Thoracic aorta (tissue), 2 donors: ENCODE measurements around the gene CD79A. TPM values are rescaled to one million over a fixed set of nuclear protein-coding genes. Genes with fewer than 3 reads are reported as not detected.

ENCODE experiments used
- ATAC-seq: fragments of 150-250 bp; one replicate; pipeline ENCODE4 v1.8.0; 2017; ENCODE audit warnings: low read depth; ENCODE audit not compliant: insufficient number of reproducible peaks, low FRiP score
- DNase-seq: peaks from one replicate; pipeline ENCODE4 v3.0.0-alpha.2; 2020; ENCODE audit warnings: low spot score
- H3K27ac ChIP-seq, 2 donors: fragments of 200-600 bp; sonication (generic); 1 replicate in 1 of 2; 2 replicates in 1 of 2; pipeline ENCODE4 v1.5.1; 2016; ENCODE audit warnings: mild to moderate bottlenecking in 2 of 2, moderate library complexity in 2 of 2
- H3K27me3 ChIP-seq: fragments of 200-600 bp; sonication (generic); replicated peaks from 2 replicates; pipeline ENCODE4 v1.6.0; 2016; ENCODE audit warnings: mild to moderate bottlenecking; ENCODE audit not compliant: insufficient read depth
- H3K36me3 ChIP-seq: fragments of 200-600 bp; sonication (generic); one replicate; pipeline ENCODE4 v1.5.1; 2016
- H3K4me1 ChIP-seq, 2 donors: fragments of 200-600 bp; sonication (generic); 1 replicate in 1 of 2; 2 replicates in 1 of 2; pipeline versions ENCODE4 v1.5.1 to v1.6.0; 2016; ENCODE audit warnings: low read depth in 2 of 2, mild to moderate bottlenecking in 1 of 2; ENCODE audit not compliant: control insufficient read depth in 1 of 2
- H3K4me3 ChIP-seq: fragments of 200-600 bp; sonication (generic); 2 replicates; pipeline ENCODE4 v1.5.1; 2016; ENCODE audit warnings: mild to moderate bottlenecking
- H3K9me3 ChIP-seq: fragments of 200-600 bp; sonication (generic); 2 replicates; pipeline ENCODE4 v1.5.1; 2016
- total RNA-seq, 2 donors: library from RNA; depleted of rRNA; stranded (reverse); fragments of >200 nt; gene quantifications; one replicate each; pipeline versions ENCODE4 v1.1.0 to v1.2.3, GENCODE V29; 2016
- TF ChIP-seq, protein P1 (sequence below): fragments of 200-600 bp; sonication (generic); IDR thresholded peaks from one replicate; pipeline ENCODE4 v1.5.1; 2019; ENCODE audit warnings: antibody characterized with exemption

The CD79A gene
- total RNA-seq, 2 donors from 2014 or later = not detected

- Histone ChIP-seq H3K36me3 (peaks cover 5% of the 10 kb centered on the region), H3K27ac (no peak overlapping the region), H3K9me3 (no peaks in the 10 kb centered on the region), H3K4me1 (no peaks in the 10 kb centered on the region), H3K4me3 (no peak overlapping the region), H3K27me3 (peaks cover 14% of the 10 kb centered on the region)
- TF ChIP-seq, protein P1, sequence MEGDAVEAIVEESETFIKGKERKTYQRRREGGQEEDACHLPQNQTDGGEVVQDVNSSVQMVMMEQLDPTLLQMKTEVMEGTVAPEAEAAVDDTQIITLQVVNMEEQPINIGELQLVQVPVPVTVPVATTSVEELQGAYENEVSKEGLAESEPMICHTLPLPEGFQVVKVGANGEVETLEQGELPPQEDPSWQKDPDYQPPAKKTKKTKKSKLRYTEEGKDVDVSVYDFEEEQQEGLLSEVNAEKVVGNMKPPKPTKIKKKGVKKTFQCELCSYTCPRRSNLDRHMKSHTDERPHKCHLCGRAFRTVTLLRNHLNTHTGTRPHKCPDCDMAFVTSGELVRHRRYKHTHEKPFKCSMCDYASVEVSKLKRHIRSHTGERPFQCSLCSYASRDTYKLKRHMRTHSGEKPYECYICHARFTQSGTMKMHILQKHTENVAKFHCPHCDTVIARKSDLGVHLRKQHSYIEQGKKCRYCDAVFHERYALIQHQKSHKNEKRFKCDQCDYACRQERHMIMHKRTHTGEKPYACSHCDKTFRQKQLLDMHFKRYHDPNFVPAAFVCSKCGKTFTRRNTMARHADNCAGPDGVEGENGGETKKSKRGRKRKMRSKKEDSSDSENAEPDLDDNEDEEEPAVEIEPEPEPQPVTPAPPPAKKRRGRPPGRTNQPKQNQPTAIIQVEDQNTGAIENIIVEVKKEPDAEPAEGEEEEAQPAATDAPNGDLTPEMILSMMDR = no peak
- ATAC-seq (no peak), DNase-seq (no peak)
Measured at GRCh38 chr19:41910240-41910991, 33.3 kb downstream of the CD79A start.

DNA sequence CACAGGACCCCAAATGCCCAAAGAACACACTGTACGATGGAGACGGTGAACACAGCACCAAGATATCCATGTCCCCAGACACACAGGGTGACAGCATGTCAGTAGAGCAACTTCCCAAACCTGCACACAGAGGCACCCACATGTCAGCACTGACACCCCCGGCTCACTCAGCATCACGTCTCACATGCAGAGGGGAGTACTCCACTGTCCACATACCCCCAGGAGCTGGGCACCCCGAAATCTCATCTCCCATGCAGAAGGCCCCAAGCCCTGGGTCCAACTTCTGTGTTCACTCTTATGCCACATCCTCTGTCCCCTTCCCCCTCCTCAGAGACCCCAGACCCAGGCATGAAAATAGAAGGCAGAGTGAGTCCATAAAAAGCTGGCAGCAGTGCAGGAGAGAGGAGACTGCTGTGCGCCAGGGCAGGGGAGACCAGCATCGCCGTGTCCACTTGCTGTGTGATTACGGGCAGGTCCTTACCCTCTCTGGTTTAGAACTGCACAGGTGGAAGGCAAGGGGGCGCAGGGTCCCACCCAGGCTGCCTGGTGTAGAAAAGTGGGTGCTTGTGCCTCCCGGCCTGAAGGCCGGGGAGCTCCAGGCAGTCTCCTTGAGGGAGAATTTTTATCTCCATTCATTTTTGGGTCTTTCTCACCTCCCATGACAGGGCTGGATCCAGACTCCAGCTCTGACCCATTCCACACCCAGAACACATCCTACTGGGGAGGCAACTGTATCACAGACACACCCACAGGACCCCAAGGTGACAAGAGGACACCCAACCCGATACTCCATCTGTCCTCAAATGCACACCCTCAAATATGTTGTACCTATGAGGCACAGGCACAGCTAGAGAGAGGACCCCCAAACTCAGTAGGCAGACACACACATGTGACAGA lies 34.2 kb downstream of the CD79A start:
- TF ChIP-seq, protein P1 = no peak
- ATAC-seq (no peak), DNase-seq (no peak)
- H3K36me3 ChIP-seq = no peaks in the 10 kb centered on the region
- no peaks in the 10 kb centered on the region for H3K9me3 ChIP-seq
- no peak overlapping the region for H3K27ac ChIP-seq
- H3K4me3 ChIP-seq = no peak overlapping the region
- no peaks in the 10 kb centered on the region for H3K4me1 ChIP-seq
- H3K27me3 ChIP-seq = peaks cover 19% of the 10 kb centered on the region

DNA sequence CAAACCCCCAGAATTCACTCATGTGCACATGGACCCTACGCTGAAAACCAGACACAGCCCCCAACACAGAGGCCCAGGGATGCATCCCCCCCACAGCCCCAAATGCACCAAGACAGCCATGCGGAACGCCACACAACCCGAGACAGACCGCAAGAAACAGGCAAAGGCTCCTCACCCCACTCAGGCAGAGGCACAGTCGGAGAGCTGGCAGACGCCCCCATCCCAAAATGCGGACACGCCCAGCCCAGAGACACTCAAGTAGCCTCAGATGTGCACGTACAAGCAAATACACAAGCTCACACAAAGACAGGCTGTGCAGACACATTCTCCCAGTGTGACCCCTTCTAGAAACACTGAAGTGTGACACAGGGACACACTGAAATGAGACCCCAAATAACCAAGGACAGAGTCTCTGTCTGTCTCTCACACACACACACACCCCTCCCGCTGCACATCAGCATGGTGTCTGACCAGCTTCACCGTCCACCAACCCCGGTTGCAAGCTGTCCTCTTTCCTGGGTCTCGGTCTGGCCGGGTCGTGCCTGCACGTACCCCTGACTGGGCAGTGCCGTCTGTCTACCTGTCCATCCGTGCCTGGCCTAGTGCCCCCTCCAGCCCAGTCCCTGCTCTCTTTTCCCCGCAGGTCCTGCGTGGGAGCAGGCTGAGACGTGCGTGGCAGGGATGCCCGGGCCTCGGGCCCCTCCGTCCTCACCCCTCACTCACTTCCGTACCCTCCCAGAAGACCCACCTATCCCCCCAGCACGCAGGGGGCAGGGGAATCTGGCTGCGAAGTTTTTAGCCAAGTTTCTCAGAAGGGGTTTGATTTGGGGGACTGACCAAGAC lies 35.0 kb downstream of the CD79A start:
- Histone ChIP-seq H3K27me3 (peaks cover 20% of the 10 kb centered on the region), H3K27ac (no peak overlapping the region), H3K36me3 (no peaks in the 10 kb centered on the region), H3K4me1 (no peaks in the 10 kb centered on the region), H3K4me3 (no peak overlapping the region), H3K9me3 (no peaks in the 10 kb centered on the region)
- TF ChIP-seq, protein P1 = no peak
- ATAC-seq (no peak), DNase-seq (no peak)

DNA sequence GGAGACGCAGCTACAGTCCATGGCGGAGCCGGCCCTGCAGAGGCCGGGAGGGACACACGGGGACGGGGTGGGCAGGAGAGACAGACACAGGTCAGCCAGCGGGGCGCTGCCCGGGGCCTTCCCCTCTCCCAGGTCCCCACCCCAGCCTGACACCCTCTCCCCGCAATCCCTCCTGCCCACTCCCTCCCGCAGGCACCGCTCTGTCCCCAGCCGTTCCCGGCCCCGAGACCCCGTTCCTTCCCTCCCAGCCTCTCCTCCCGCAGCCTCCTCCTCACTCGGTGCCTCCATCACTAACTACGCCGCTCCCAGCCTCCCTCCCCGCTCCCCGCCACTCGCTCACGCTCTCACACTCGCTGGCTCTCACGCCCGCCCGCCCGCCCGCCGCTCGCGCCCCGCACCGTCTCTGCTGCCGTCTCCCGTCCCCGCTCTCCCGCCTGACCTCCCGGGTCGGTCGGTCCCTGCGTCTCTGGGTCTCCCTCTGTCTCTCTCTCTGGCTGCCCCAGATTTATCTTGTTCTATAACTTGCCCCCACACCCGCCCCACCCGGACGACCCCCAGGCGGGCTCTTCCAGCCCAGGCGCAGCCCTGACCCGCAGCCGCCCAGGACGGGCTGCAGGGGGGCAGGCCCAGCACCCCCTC lies 35.9 kb downstream of the CD79A start:
- no peaks in the 10 kb centered on the region for H3K36me3 ChIP-seq
- no peaks in the 10 kb centered on the region for H3K4me1 ChIP-seq
- TF ChIP-seq, protein P1 = no peak
- H3K4me3 ChIP-seq = no peak overlapping the region
- no peak overlapping the region for H3K27ac ChIP-seq
- no peaks in the 10 kb centered on the region for H3K9me3 ChIP-seq
- H3K27me3 ChIP-seq = peaks cover 20% of the 10 kb centered on the region
- ATAC-seq = no peak
- DNase-seq = no peak
